Activated T-cell treated with anti-CD3 and anti-CD28 coated beads for 48 hours (primary cell): ENCODE measurements around the gene CDRT4.

Source experiments
- DNase-seq: peaks from one replicate; pipeline ENCODE4 v3.0.0-alpha.2; 2020; ENCODE audit warnings: low read depth

Gene CDRT4

GRCh38 chr17:15431766-15432165 is 35.7 kb downstream of the CDRT4 start:
- DNase-seq = no peak

- DNase-seq = no peak
These were observed 36.2 kb downstream of the CDRT4 start for GRCh38 chr17:15431196-15431595.

GRCh38 chr17:15424521-15424920 is 42.9 kb downstream of the CDRT4 start:
- no peak for DNase-seq

- no peak for DNase-seq
These were observed 44.9 kb downstream of the CDRT4 start for GRCh38 chr17:15422392-15422965.

GRCh38 chr17:15418781-15419180 is 48.6 kb downstream of the CDRT4 start:
- no peak for DNase-seq

GRCh38 chr17:15414532-15415306 is 52.7 kb downstream of the CDRT4 start:
- no peak for DNase-seq

- DNase-seq = no peak
These were observed 54.2 kb downstream of the CDRT4 start for GRCh38 chr17:15413101-15413771.

- DNase-seq = no peak
These were observed 54.8 kb downstream of the CDRT4 start for GRCh38 chr17:15412606-15413005.

GRCh38 chr17:15411384-15412198 is 55.8 kb downstream of the CDRT4 start:
- DNase-seq = no peak

- no peak for DNase-seq
These were observed 57.6 kb downstream of the CDRT4 start for GRCh38 chr17:15409721-15410250.

- no peak for DNase-seq
These were observed 58.6 kb downstream of the CDRT4 start for GRCh38 chr17:15408803-15409202.

GRCh38 chr17:15406081-15406480 is 61.3 kb downstream of the CDRT4 start:
- DNase-seq = no peak

- DNase-seq = no peak
These were observed 62.4 kb downstream of the CDRT4 start for GRCh38 chr17:15405058-15405415.

GRCh38 chr17:15404106-15405057 is 63.0 kb downstream of the CDRT4 start:
- no peak for DNase-seq

- DNase-seq = no peak
These were observed 64.0 kb downstream of the CDRT4 start for GRCh38 chr17:15403276-15403939.

GRCh38 chr17:15399443-15399842 is 68.0 kb downstream of the CDRT4 start:
- DNase-seq = no peak

GRCh38 chr17:15398736-15399331 is 68.6 kb downstream of the CDRT4 start:
- no peak for DNase-seq

GRCh38 chr17:15398291-15398690 is 69.1 kb downstream of the CDRT4 start:
- no peak for DNase-seq

GRCh38 chr17:15397620-15398019 is 69.8 kb downstream of the CDRT4 start:
- no peak for DNase-seq

GRCh38 chr17:15395091-15395490 is 72.3 kb downstream of the CDRT4 start:
- no peak for DNase-seq
